Stromal cell of bone marrow (primary cell): ENCODE measurements around the gene PRKAR2B.
"Not testable (repeated sequence)": the region's sequence is repeated elsewhere in the genome, so short reads cannot be mapped to it uniquely, and the experiment has no call there.

Source experiments
- DNase-seq: peaks from one replicate; pipeline ENCODE4 v3.0.0-alpha.2; 2012; ENCODE audit warnings: low read depth

The PRKAR2B gene

DNA sequence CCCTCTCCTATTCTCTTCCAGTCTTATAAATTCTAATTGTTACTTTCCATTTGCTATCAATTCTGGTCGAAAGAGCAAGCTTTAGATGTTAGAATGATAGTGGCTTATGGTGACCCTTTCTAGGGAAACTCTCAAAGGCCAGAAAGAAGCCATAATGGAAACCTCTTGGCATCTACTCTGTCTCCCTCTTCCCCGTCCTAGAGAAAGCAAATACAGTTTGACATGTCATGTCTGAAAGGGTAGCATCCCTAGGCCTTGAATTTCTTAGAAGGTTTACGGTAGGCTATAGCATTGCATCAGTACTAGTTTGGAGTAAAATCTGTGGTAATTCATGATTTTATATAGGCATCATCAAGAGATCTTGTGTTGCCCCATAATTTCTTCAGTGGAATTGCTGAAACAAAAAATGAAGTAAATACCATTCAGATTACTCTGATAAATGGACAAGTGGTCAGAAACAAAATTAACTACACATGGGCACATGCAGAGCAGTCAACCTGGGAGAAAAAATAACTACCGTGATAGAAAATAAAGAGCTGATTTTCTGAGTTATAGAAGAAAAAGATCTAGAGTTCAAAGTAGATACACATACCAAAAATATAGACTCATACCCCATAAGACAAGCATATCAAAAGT is 4.4 kb downstream of the PRKAR2B start:
- DNase-seq: no peak

- DNase-seq: no peak
Observed at GRCh38 chr7:107049480-107049879, 5.0 kb downstream of the PRKAR2B start.

DNA sequence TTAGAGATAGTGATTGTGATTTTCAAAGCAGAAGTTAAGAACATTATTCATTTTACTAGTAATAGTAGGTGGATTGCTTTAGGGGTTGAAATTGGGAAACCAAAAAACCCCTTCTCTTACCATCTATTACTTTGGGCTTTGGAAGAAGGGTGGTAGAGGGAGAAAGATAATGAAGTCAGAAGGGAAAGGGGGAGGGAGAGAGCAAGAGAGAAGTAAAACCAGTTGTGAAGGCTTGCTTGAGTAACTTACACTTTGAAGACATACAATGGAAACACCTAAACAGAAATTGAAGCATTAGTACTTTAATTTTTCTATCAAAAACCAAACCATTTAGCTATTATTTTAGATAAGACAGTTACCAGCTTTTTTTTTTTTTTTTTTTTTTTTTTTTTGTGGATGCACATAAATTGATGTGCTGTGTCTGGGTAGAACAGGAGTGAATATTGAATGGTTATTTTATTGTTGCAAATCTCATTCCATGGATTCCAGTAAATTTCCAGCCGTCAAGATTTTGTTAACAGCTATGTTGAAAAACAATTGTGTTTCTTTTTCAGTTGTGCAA is 5.5 kb downstream of the PRKAR2B start:
- no peak for DNase-seq

GRCh38 chr7:107051376-107051775 is 6.9 kb downstream of the PRKAR2B start:
- DNase-seq: no peak

DNA sequence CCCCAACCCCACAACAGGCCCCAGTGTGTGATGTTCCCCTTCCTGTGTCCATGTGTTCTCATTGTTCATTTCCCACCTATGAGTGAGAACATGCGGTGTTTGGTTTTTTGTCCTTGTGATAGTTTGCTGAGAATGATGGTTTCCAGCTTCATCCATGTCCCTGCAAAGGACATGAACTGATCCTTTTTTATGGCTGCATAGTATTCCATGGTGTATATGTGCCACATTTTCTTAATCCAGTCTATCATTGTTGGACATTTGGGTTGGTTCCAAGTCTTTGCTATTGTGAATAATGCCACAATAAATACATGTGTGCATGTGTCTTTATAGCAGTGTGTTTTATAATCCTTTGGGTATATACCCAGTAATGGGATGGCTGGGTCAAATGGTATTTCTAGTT is 10.5 kb downstream of the PRKAR2B start:
- not testable (repeated sequence) for DNase-seq

DNA sequence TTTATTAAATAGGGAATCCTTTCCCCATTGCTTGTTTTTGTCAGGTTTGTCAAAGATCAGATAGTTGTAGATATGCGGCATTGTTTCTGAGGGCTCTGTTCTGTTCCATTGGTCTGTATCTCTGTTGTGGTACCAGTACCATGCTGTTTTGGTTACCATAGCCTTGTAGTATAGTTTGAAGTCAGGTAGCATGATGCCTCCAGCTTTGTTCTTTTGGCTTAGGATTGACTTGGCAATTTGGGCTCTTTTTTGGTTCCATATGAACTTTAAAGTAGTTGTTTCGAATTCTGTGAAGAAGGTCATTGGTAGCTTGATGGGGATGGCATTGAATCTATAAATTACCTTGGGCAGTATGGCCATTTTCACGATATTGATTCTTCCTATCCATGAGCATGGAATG is 11.6 kb downstream of the PRKAR2B start:
- DNase-seq: not testable (repeated sequence)

GRCh38 chr7:107056728-107057473 is 12.4 kb downstream of the PRKAR2B start:
- no peak for DNase-seq

- DNase-seq: no peak
Observed at GRCh38 chr7:107057474-107057833, 12.9 kb downstream of the PRKAR2B start.

GRCh38 chr7:107059468-107059867 is 15.0 kb downstream of the PRKAR2B start:
- no peak for DNase-seq

- DNase-seq: no peak
Observed at GRCh38 chr7:107063245-107064120, 19.0 kb downstream of the PRKAR2B start.

- DNase-seq: no peak
Observed at GRCh38 chr7:107064255-107064654, 19.8 kb downstream of the PRKAR2B start.

DNA sequence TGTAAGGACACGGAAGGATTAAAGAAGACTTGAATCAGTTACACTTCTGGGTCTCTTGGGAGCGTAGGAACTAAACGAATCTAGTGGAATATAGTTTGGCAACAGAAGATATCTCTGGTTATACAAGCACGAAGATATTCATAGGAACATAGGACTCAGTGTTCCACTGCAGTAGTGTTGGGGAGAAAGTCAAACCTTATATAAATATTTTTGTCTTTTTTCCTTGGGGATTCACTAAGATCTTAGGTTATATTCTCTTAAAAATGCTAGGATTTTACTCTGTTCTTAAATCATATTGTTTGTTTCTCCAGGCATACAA is 21.4 kb downstream of the PRKAR2B start:
- no peak for DNase-seq

- no peak for DNase-seq
Observed at GRCh38 chr7:107068156-107068555, 23.7 kb downstream of the PRKAR2B start.

DNA sequence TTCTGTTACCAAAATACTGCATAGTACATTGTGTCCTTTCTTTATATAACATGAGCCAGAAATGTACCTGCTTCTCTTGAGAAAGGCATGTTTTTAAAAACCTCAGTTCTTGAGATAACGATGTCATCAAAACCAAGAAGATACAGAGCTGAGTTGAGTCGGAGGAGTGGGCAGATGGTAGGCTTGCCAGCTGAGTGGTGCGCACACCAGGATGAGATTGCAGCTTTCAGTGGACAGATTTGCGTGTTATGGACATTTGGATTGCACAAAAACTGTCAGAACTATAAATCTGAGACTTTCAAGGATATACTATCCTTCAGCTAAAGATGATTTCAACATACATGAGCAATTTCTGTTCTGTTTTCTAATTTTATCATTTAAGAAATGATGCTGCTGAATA is 25.0 kb downstream of the PRKAR2B start:
- DNase-seq: no peak

DNA sequence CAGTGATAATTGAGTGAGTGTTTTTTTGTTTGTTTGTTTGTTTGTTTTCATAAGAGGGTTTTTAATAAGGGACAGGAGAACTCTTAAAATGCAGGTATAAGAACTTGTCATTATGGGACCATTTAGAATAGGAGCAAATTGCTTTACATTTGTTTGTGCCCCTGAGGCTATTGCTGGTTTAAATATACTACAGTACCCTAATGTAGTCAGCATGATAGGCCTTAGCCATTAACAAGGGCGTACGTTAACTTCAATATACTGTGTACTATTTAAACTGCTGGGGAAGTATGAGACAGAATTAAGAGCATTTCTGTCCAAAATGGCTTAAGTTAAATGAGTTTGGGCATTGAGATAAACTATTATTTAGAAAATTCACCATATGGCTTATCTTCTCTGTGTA is 26.2 kb downstream of the PRKAR2B start:
- no peak for DNase-seq

DNA sequence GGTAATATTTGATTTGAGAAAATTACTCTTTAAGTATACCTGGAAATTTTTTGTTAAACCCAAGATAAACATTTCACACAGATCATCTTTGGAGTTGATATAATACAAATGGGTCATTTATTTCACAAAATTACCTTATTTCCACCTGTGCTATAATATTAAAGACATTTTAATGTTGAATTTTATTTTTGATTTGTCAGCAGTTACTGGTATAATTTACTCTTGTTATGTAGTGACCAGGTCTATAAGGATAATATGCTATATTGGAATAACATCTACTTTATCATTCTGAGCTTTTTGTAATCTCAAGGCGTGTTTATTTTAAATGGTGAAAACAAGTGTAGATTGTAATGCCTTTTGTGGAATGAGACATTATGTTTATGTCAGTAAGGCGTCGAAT is 26.6 kb downstream of the PRKAR2B start:
- no peak for DNase-seq

DNA sequence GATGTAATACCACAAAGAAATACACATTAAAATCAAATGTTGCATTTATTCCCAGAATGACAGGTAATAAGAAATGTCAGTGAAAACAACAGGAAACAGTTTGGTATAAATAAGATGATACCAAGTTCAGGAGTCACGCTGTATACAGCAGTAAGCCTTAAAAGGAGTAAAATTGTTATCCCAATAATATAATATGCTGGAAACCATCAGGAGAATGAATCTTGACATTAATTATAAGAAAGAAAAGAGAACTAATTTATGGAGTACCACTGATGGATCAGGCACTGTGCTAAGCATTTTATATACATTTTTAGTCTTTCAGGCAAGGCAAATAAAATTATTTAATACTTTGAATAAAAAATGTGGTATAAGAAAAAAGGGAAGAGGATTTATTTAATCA is 27.6 kb downstream of the PRKAR2B start:
- no peak for DNase-seq

DNA sequence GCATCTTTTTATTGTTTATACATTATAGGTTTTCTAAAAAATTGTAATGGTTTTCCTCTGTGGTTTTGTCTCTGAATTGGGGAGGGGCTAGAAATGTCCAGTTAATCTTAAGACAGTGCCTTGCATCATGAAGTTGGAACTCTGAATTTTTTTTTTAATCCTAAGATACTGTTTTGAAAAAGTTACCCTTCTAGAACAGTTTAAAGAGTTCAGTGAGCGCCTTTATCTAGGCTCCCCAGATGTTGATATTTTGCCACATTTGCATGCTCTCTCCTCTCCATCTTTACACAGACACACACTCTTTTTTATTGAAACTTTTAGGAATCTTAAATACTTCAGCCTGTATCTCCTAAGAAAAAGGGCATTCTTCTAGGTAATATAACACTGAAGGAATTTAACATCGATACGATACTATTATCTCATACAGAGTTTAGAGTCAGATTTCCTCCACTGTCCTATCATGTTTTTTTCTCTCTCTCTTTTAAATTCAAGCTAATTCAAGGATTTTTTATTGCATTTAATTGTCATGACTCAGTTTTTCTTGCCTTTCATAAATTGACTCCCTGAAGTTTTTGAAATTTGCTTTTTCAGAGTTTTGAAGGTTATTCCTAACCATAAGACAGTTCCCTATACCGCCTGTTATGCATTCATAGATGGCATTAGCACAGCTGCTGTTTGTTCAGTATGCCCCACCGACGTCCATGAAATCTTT is 31.5 kb downstream of the PRKAR2B start:
- no peak for DNase-seq

GRCh38 chr7:107076781-107077698 is 32.5 kb downstream of the PRKAR2B start:
- DNase-seq: no peak

GRCh38 chr7:107077699-107078516 is 33.4 kb downstream of the PRKAR2B start:
- no peak for DNase-seq
